Upper lobe of left lung (tissue), 6 donors: Measurements from ENCODE around the gene KCNJ15. TPM values are rescaled to one million over a fixed set of nuclear protein-coding genes. Genes with fewer than 3 reads are reported as not detected.

Experiments used
- ATAC-seq, 2 donors: fragments of 200-7000 bp; cut with Tn5 transposase; one replicate each; pipeline ENCODE4 v1.9.1; 2022; ENCODE audit warnings: mild to moderate bottlenecking in 2 of 2, moderate library complexity in 2 of 2; ENCODE audit not compliant: low FRiP score in 2 of 2
- DNase-seq, 2 donors: peaks; one replicate each; pipeline ENCODE4 v3.0.0-alpha.2; 2019 to 2020
- H3K27ac ChIP-seq, 4 donors: fragments of 200-600 bp; sonication (generic); one replicate each; pipeline ENCODE4 v1.5.1; 2016 to 2019
- H3K27me3 ChIP-seq, 4 donors: fragments of 200-600 bp; sonication (generic); one replicate each; pipeline ENCODE4 v1.5.1; 2017 to 2019
- H3K36me3 ChIP-seq, 4 donors: fragments of 200-600 bp; sonication (generic); one replicate each; pipeline ENCODE4 v1.5.1; 2016 to 2019
- H3K4me1 ChIP-seq, 4 donors: fragments of 200-600 bp; sonication (generic); one replicate each; pipeline ENCODE4 v1.5.1; 2018 to 2019
- H3K4me3 ChIP-seq, 4 donors: fragments of 200-600 bp; sonication (generic); one replicate each; pipeline ENCODE4 v1.5.1; 2017 to 2019; ENCODE audit warnings: mild to moderate bottlenecking in 2 of 4, moderate library complexity in 1 of 4
- H3K9me3 ChIP-seq, 4 donors: fragments of 200-600 bp; sonication (generic); one replicate each; pipeline ENCODE4 v1.5.1; 2018 to 2019
- EP300 ChIP-seq, 4 donors: sonication (generic); formaldehyde crosslinking; IDR thresholded peaks; one replicate each; pipeline ENCODE4 v1.5.1; 2017; ENCODE audit warnings: antibody characterized with exemption in 4 of 4, control low read depth in 2 of 4
- POLR2A ChIP-seq, 4 donors: fragments of 450-650 bp; IDR thresholded peaks; one replicate each; pipeline ENCODE4 v1.5.1; 2016 to 2017; ENCODE audit warnings: antibody characterized with exemption in 4 of 4, mild to moderate bottlenecking in 2 of 4
- POLR2AphosphoS5 ChIP-seq, 2 donors: sonication (generic); formaldehyde crosslinking; IDR thresholded peaks; one replicate each; pipeline ENCODE4 v1.5.1; 2017; ENCODE audit warnings: antibody characterized with exemption in 2 of 2
- WGBS, 2 donors: methylation state at CpG; one replicate each; pipeline ENCODE4 v1.1.5; 2017 to 2018; 5-methylcytosine and 5-hydroxymethylcytosine counted together
- total RNA-seq, 6 donors: library from RNA; depleted of rRNA in 4 of 6; stranded (reverse); fragments of >200 nt in 4 of 6; gene quantifications; one replicate each; pipeline versions ENCODE4 v1.1.0 to v1.2.1, GENCODE V29; 2016 to 2021
- TF ChIP-seq, protein P1 (sequence below), 6 experiments: fragments of 450-650 bp in 4 of 6; fragments of 200-600 bp in 2 of 6; sonication (generic) in 2 of 6; IDR thresholded peaks; one replicate each; pipeline ENCODE4 v1.5.1; 2016 to 2019; ENCODE audit warnings: antibody characterized with exemption in 6 of 6
- donor health status: DM: no; HTN: no; CAD: no; lungs with moderate emphysema.
- donor health status: DM: no; HTN: yes; CAD: no; lungs with severe emphysema.

The KCNJ15 gene
- total RNA-seq, 6 donors from 2014 or later = 17.9 to 93.0 (median 48.6) TPM

DNA sequence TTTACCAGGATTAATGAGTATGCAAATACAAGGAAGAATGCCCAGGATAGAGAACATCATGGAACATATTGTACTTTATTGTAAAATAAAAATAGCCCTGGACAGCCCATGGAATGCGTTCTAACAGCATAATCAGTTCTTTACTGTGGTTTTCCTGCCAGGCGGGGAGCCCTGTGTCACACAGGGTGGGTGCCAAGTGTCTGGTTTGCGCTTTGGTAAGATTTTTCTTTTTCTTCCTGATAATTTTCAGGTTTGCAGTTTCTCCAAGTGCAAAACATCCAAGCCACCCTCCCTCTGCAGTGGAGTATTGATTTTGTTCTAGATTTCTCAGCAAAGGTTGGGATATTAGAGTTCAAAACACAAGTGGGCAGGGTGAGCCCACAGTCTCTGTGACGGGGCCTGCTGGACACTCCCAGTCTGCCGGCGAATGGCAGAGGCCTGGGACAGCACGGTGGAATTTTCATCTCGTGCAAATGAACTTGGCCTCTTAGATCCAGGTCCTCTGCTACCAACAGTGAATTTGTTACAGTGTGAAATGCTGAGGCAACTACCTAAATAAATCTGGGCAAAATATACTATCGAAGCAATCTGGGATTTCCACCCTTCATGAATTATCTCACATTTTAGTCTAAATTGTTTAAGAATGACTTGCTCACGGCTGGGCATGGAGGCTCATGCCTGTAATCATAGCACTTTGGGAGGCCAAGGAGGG, 15.6 kb upstream of the KCNJ15 start:
- DNase-seq (peak in 1 of 2 donors; percentile 4), ATAC-seq (peak in 1 of 2 donors; percentile 43)
- Histone ChIP-seq H3K4me3 (no peak overlapping the region), H3K27ac (peak overlapping the region in 3 of 4 donors; percentile 7 to 27 (median 14)), H3K36me3 (no peaks in the 10 kb centered on the region), H3K27me3 (no peaks in the 10 kb centered on the region), H3K9me3 (no peaks in the 10 kb centered on the region), H3K4me1 (peaks cover 2 to 17% (median 6%) of the 10 kb centered on the region in 4 donors)
- 55 to 59% methylated on average over 10 of the region's 10 CpGs for WGBS, 2 donors
- no peak for TF ChIP-seq EP300 (IDR thresholded peaks at IDR 0.05)
- TF ChIP-seq POLR2AphosphoS5 (IDR thresholded peaks at IDR 0.05) = no peak
- TF ChIP-seq, protein P1, sequence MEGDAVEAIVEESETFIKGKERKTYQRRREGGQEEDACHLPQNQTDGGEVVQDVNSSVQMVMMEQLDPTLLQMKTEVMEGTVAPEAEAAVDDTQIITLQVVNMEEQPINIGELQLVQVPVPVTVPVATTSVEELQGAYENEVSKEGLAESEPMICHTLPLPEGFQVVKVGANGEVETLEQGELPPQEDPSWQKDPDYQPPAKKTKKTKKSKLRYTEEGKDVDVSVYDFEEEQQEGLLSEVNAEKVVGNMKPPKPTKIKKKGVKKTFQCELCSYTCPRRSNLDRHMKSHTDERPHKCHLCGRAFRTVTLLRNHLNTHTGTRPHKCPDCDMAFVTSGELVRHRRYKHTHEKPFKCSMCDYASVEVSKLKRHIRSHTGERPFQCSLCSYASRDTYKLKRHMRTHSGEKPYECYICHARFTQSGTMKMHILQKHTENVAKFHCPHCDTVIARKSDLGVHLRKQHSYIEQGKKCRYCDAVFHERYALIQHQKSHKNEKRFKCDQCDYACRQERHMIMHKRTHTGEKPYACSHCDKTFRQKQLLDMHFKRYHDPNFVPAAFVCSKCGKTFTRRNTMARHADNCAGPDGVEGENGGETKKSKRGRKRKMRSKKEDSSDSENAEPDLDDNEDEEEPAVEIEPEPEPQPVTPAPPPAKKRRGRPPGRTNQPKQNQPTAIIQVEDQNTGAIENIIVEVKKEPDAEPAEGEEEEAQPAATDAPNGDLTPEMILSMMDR (IDR thresholded peaks at IDR 0.05) = no peak
- no peak for TF ChIP-seq POLR2A (IDR thresholded peaks at IDR 0.05)

DNA sequence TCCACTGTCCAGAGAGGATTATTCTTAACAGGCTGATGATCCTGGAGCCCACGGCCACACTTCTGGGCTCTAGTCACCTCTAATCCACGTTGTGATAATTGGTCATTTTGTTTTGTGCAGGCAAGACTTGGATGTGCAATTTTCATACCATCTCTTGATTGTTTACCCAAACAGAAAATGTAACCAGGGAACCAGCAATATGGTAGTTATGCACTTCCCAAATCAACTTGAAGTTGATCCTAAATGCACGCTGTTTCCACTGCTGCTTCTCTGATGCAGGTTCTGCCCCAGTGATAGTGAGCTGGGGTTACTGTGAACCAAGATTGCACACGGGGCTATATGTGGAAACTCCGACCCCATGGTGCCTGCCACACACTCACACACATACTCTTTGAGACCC, 14.7 kb upstream of the KCNJ15 start:
- H3K27me3 ChIP-seq = no peaks in the 10 kb centered on the region
- H3K36me3 ChIP-seq = no peaks in the 10 kb centered on the region
- H3K9me3 ChIP-seq = no peaks in the 10 kb centered on the region
- no peak overlapping the region for H3K4me3 ChIP-seq
- TF ChIP-seq POLR2A (IDR thresholded peaks at IDR 0.05) (no peak), EP300 (IDR thresholded peaks at IDR 0.05) (no peak), POLR2AphosphoS5 (IDR thresholded peaks at IDR 0.05) (no peak)
- TF ChIP-seq, protein P1 (IDR thresholded peaks at IDR 0.05) = no peak
- peak overlapping the region in 1 of 4 donors; percentile 14 for H3K27ac ChIP-seq
- 72 to 80% methylated on average over 5 of the region's 5 CpGs for WGBS, 2 donors
- peaks cover 2 to 17% (median 6%) of the 10 kb centered on the region in 4 donors for H3K4me1 ChIP-seq
- ATAC-seq (no peak), DNase-seq (no peak)

DNA sequence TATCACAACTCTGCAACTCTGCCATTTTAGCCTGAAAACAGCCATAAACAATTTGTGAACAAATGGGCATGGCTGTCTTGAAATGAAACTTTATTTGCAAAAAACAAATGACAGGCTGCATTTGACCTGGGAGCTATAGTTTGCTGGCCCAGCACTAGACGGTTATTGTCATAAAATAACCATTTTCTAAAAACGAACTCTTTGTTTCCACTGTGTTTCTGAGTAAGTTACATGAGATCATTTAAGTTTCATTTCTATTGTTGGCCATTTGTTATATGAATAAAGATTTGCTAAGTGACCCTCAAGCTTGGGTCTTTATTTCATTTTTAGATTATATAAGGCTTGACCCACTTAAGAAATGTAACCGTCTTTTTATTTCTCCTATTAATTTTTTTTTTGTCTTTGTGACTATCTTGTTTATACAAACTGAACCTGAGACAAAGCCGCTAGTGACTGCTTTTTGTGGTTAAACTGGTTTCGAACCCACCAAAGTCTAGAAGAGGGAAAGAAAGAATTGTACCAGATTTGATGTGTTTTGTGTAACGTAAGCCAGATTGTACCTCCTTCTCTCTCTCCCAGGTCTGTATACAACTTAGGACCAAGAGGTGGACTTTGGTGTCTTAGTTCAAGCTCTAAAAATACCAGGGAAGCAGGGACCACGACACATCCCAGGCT, 12.9 kb upstream of the KCNJ15 start:
- no peak for DNase-seq
- no peak for ATAC-seq
- H3K36me3 ChIP-seq = no peaks in the 10 kb centered on the region
- H3K4me1 ChIP-seq = peaks cover 2 to 29% (median 7%) of the 10 kb centered on the region in 4 donors
- H3K27ac ChIP-seq = peak overlapping the region in 1 of 4 donors; percentile 40
- TF ChIP-seq, protein P1 (IDR thresholded peaks at IDR 0.05) = no peak
- TF ChIP-seq EP300 (IDR thresholded peaks at IDR 0.05) = no peak
- no peak for TF ChIP-seq POLR2AphosphoS5 (IDR thresholded peaks at IDR 0.05)
- TF ChIP-seq POLR2A (IDR thresholded peaks at IDR 0.05) = no peak
- no peaks in the 10 kb centered on the region for H3K9me3 ChIP-seq
- H3K27me3 ChIP-seq = no peaks in the 10 kb centered on the region
- no peak overlapping the region for H3K4me3 ChIP-seq
- WGBS, 2 donors = 83 to 87% methylated on average over 7 of the region's 7 CpGs

DNA sequence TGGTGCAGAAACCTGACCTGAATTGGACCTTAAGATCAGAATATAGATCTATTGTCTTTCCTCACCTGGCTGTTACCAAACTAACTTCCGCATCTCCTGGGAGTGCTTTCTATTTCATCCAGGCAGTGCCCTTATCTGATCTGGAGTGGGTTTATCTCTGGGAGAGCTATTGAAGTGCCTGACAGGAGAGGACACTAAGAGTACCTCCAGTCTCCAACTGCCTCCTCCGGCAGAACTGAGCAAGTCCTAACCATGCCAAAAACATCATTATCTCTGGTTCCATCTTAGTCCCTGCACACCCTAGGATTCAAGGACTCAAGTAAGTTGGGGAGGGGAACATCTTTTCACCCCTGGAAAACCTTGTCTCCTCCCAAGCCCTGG, 12.4 kb upstream of the KCNJ15 start:
- no peak overlapping the region for H3K4me3 ChIP-seq
- H3K9me3 ChIP-seq = no peaks in the 10 kb centered on the region
- ATAC-seq = no peak
- TF ChIP-seq POLR2AphosphoS5 (IDR thresholded peaks at IDR 0.05) (no peak), EP300 (IDR thresholded peaks at IDR 0.05) (no peak), POLR2A (IDR thresholded peaks at IDR 0.05) (no peak)
- TF ChIP-seq, protein P1 (IDR thresholded peaks at IDR 0.05) = no peak
- peak overlapping the region in 2 of 4 donors; percentile 5 to 40 for H3K27ac ChIP-seq
- peaks cover 2 to 31% (median 9%) of the 10 kb centered on the region in 4 donors for H3K4me1 ChIP-seq
- no peaks in the 10 kb centered on the region for H3K36me3 ChIP-seq
- no peaks in the 10 kb centered on the region for H3K27me3 ChIP-seq
- DNase-seq = no peak
- 69 to 78% methylated on average over 2 of the region's 2 CpGs for WGBS, 2 donors
